ENCODE measurements around the gene ATP10D.
A peak's percentile ranks its signal among the peaks of the same experiment; 100 is the strongest.
"Not testable (repeated sequence)": the region's sequence is repeated elsewhere in the genome, so short reads cannot be mapped to it uniquely, and the experiment has no call there.

Gene ATP10D

GRCh38 chr4:47473141-47473750, 11.8 kb upstream of the ATP10D start:
- Histone ChIP-seq H2AFZ (ENCODE audit: low read depth, low read length) (no peak overlapping the region), H3K36me3 (ENCODE audit: insufficient read depth, low read length) (no peaks in the 10 kb centered on the region), H3K27me3 (ENCODE audit: insufficient read depth, low read length) (peaks cover 5% of the 10 kb centered on the region), H3K9me3 (ENCODE audit: low read length) (no peaks in the 10 kb centered on the region), H3K4me1 (ENCODE audit: insufficient read depth, low read length) (peaks cover 7% of the 10 kb centered on the region), H3K4me3 (ENCODE audit: low read length) (no peak overlapping the region)

DNA sequence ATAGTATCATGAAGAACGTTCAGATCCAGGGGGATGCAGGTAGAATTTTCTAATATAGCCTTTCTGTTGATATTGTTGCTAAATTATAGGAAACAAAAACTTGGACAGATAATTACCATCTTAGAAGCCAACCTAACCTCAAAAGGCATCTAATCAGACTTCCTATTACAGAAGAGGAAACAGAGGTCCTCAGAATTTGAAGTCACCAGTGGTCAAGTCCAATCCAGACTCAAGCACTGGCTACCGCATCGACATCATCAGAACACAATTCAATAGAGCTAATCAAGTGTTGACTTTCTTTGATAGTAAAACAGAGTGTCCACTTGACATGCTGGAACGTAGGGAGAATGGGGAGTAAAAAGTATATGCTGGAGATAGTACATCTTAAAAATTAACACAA, 10.3 kb upstream of the ATP10D start:
- Histone ChIP-seq H2AFZ (ENCODE audit: low read depth, low read length) (no peak overlapping the region), H3K9me3 (ENCODE audit: low read length) (no peaks in the 10 kb centered on the region), H3K4me1 (ENCODE audit: insufficient read depth, low read length) (peaks cover 7% of the 10 kb centered on the region), H3K4me3 (ENCODE audit: low read length) (no peak overlapping the region), H3K36me3 (ENCODE audit: insufficient read depth, low read length) (no peaks in the 10 kb centered on the region), H3K27me3 (ENCODE audit: insufficient read depth, low read length) (peaks cover 5% of the 10 kb centered on the region)

GRCh38 chr4:47475411-47475810, 9.7 kb upstream of the ATP10D start:
- H2AFZ ChIP-seq (ENCODE audit: low read depth, low read length) = no peak overlapping the region
- H3K4me1 ChIP-seq (ENCODE audit: insufficient read depth, low read length) = peaks cover 7% of the 10 kb centered on the region
- H3K9me3 ChIP-seq (ENCODE audit: low read length) = no peaks in the 10 kb centered on the region
- no peaks in the 10 kb centered on the region for H3K36me3 ChIP-seq (ENCODE audit: insufficient read depth, low read length)
- peaks cover 5% of the 10 kb centered on the region for H3K27me3 ChIP-seq (ENCODE audit: insufficient read depth, low read length)
- H3K4me3 ChIP-seq (ENCODE audit: low read length) = no peak overlapping the region

GRCh38 chr4:47478804-47479203, 6.3 kb upstream of the ATP10D start:
- no peaks in the 10 kb centered on the region for H3K9me3 ChIP-seq (ENCODE audit: low read length)
- no peak overlapping the region for H3K4me3 ChIP-seq (ENCODE audit: low read length)
- H3K36me3 ChIP-seq (ENCODE audit: insufficient read depth, low read length) = no peaks in the 10 kb centered on the region
- H3K27me3 ChIP-seq (ENCODE audit: insufficient read depth, low read length) = peaks cover 10% of the 10 kb centered on the region
- H3K4me1 ChIP-seq (ENCODE audit: insufficient read depth, low read length) = peaks cover 4% of the 10 kb centered on the region
- H2AFZ ChIP-seq (ENCODE audit: low read depth, low read length) = no peak overlapping the region

GRCh38 chr4:47482326-47482725, 2.7 kb upstream of the ATP10D start:
- Histone ChIP-seq H2AFZ (ENCODE audit: low read depth, low read length) (no peak overlapping the region), H3K27me3 (ENCODE audit: insufficient read depth, low read length) (peaks cover 13% of the 10 kb centered on the region), H3K4me1 (ENCODE audit: insufficient read depth, low read length) (peaks cover 9% of the 10 kb centered on the region), H3K4me3 (ENCODE audit: low read length) (no peak overlapping the region), H3K36me3 (ENCODE audit: insufficient read depth, low read length) (no peaks in the 10 kb centered on the region), H3K9me3 (ENCODE audit: low read length) (no peaks in the 10 kb centered on the region)

DNA sequence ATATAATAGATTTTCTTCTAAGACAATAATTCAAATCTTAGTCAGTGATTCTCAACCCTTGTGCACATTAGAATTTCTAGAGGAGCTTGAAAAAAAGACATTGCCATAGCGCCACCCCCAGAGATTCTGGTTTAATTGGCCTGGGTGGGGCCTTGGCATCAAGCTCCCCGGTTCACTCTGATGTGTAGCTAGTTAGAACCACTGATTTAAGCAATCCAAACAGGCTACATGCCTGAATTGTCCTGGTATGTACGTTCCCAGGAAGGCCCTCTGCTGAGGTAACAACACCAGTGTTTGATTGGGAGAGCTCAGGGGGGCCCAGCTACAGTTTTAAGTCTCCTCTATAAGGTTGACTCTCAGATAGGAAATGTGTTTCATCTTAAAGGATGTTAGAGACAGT, 1.3 kb upstream of the ATP10D start:
- Histone ChIP-seq H3K4me1 (ENCODE audit: insufficient read depth, low read length) (peaks cover 9% of the 10 kb centered on the region), H2AFZ (ENCODE audit: low read depth, low read length) (no peak overlapping the region), H3K27me3 (ENCODE audit: insufficient read depth, low read length) (peaks cover 13% of the 10 kb centered on the region), H3K36me3 (ENCODE audit: insufficient read depth, low read length) (no peaks in the 10 kb centered on the region), H3K4me3 (ENCODE audit: low read length) (no peak overlapping the region), H3K9me3 (ENCODE audit: low read length) (no peaks in the 10 kb centered on the region)

GRCh38 chr4:47484168-47484567, 907 bp upstream of the ATP10D start:
- Histone ChIP-seq H3K27me3 (ENCODE audit: insufficient read depth, low read length) (peaks cover 13% of the 10 kb centered on the region), H3K9me3 (ENCODE audit: low read length) (no peaks in the 10 kb centered on the region), H3K4me3 (ENCODE audit: low read length) (no peak overlapping the region), H2AFZ (ENCODE audit: low read depth, low read length) (no peak overlapping the region), H3K4me1 (ENCODE audit: insufficient read depth, low read length) (peaks cover 9% of the 10 kb centered on the region), H3K36me3 (ENCODE audit: insufficient read depth, low read length) (no peaks in the 10 kb centered on the region)

GRCh38 chr4:47485768-47486167, 693 bp downstream of the ATP10D start:
- Histone ChIP-seq H2AFZ (ENCODE audit: low read depth, low read length) (peak overlapping the region; percentile 72), H3K4me1 (ENCODE audit: insufficient read depth, low read length) (peaks cover 9% of the 10 kb centered on the region), H3K4me3 (ENCODE audit: low read length) (peak overlapping the region; percentile 54)

DNA sequence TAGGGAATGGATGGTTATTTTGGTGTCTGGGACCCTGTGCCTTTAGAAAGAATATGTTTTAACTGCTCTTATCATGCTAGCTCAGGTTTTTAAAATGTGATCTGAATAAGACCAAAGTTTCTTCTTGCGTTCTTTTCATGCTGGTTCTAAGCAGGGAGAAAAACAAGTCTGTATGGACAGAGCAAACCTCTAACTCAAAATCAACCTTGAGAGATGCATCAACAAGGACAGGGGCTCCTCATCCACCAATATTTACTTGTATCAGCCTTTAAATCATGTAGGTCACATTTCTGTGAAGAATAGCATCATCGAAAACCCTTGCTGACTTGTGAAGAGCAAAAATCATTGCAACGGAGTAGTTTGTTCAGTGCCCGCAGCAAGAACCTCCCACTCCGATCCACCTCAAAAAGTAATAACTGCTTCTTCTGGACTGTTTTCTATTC, 1.2 kb downstream of the ATP10D start:
- Histone ChIP-seq H3K4me3 (ENCODE audit: low read length) (peak overlapping the region; percentile 54), H3K9me3 (ENCODE audit: low read length) (no peaks in the 10 kb centered on the region), H3K4me1 (ENCODE audit: insufficient read depth, low read length) (peaks cover 9% of the 10 kb centered on the region), H3K27me3 (ENCODE audit: insufficient read depth, low read length) (peaks cover 10% of the 10 kb centered on the region), H2AFZ (ENCODE audit: low read depth, low read length) (peak overlapping the region; percentile 72), H3K36me3 (ENCODE audit: insufficient read depth, low read length) (no peaks in the 10 kb centered on the region)

More at GRCh38 chr4:47485768-47486167, 693 bp downstream of the ATP10D start:
- Histone ChIP-seq H3K36me3 (ENCODE audit: insufficient read depth, low read length) (no peaks in the 10 kb centered on the region), H3K27me3 (ENCODE audit: insufficient read depth, low read length) (peaks cover 13% of the 10 kb centered on the region), H3K9me3 (ENCODE audit: low read length) (no peaks in the 10 kb centered on the region)

DNA sequence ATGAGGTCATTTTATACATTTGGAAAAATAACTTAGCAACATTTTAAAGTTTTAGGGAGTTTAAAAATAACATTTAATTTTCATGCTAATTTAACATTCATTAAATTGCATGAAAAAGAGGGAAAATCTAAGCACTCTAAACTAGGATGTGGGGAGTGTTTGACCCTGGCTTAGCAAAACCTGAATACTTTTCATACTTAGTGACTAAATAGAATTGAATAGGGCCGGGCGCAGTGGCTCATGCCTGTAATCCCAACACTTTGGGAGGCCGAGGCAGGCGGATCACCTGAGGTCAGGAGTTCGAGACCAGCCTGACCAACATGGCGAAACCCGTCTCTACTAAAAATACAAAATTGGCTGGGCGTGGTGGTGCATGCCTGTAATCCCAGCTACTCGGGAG, 1.7 kb downstream of the ATP10D start:
- H2AFZ ChIP-seq (ENCODE audit: low read depth, low read length); H3K27me3 ChIP-seq (ENCODE audit: insufficient read depth, low read length); H3K4me3 ChIP-seq (ENCODE audit: low read length); H3K4me1 ChIP-seq (ENCODE audit: insufficient read depth, low read length); H3K9me3 ChIP-seq (ENCODE audit: low read length); H3K36me3 ChIP-seq (ENCODE audit: insufficient read depth, low read length): not testable (repeated sequence)

GRCh38 chr4:47488706-47489105, 3.6 kb downstream of the ATP10D start:
- Histone ChIP-seq H2AFZ (ENCODE audit: low read depth, low read length) (no peak overlapping the region), H3K4me1 (ENCODE audit: insufficient read depth, low read length) (peaks cover 9% of the 10 kb centered on the region), H3K9me3 (ENCODE audit: low read length) (no peaks in the 10 kb centered on the region), H3K36me3 (ENCODE audit: insufficient read depth, low read length) (no peaks in the 10 kb centered on the region), H3K4me3 (ENCODE audit: low read length) (no peak overlapping the region), H3K27me3 (ENCODE audit: insufficient read depth, low read length) (peaks cover 3% of the 10 kb centered on the region)

DNA sequence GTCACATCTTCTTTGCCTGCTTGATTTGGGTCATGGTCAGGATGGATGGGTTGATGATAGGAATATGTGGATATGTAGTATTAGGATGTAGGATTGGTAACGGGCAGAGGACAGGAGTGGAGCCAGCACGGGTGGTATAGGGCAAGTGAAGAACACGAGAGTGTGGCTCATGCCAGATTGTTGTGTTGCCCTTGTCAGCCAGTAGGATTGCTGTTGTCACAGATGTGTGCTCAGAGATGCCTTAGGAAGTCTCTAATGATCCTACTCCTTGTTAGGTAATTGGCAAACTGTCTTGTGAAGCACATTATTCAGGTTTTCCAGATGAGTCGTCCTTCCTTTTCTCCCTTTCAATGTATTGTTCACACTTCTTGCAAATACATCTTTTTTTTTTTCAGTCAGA, 5.5 kb downstream of the ATP10D start:
- no peak overlapping the region for H2AFZ ChIP-seq (ENCODE audit: low read depth, low read length)
- H3K4me3 ChIP-seq (ENCODE audit: low read length) = no peak overlapping the region
- H3K9me3 ChIP-seq (ENCODE audit: low read length) = no peaks in the 10 kb centered on the region
- peaks cover 3% of the 10 kb centered on the region for H3K27me3 ChIP-seq (ENCODE audit: insufficient read depth, low read length)
- peaks cover 7% of the 10 kb centered on the region for H3K4me1 ChIP-seq (ENCODE audit: insufficient read depth, low read length)
- H3K36me3 ChIP-seq (ENCODE audit: insufficient read depth, low read length) = no peaks in the 10 kb centered on the region

DNA sequence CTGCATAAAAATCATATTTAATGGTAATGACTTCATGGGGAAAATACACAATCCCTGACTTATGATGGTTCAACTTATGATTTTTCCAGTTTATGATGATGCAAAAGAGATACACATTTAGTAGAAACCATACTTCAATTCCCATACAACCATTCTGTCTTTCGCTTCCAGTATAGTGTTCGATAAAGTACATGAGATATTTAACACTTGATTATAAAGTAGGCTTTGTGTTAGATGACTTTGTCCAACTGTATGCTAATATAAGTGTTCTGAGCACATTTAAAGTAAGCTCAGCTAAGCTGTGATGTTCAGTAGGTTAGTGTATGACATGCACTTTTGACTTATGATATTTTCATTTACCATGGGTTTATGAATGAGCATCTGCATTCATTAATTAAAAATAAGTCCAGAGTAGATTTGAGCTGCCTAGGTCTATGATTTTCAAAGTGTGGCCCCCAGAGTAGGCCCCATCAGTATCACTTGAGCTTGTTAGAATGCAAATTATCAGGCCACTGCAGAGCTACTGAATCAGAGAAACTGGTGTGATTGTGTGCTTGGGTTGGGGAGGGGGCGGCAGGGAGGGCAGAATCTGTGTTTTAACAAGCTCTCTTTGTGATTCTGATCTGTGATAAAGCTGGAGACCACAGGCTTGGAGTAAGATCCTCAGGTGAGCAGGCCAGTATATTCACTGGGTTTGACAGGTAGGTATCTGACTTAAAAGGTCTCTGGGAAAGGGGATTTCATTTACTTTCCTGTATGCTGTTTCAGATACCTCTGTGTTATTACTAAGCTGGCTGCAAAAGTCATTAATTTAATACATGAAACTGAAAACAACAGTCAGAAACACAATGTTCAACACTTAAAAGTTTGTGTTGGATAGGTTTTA, 8.4 kb downstream of the ATP10D start:
- no peaks in the 10 kb centered on the region for H3K9me3 ChIP-seq (ENCODE audit: low read length)
- no peaks in the 10 kb centered on the region for H3K4me1 ChIP-seq (ENCODE audit: insufficient read depth, low read length)
- H3K27me3 ChIP-seq (ENCODE audit: insufficient read depth, low read length) = no peaks in the 10 kb centered on the region

More for the DNA sequence above, 8.4 kb downstream of the ATP10D start:
- H2AFZ ChIP-seq (ENCODE audit: low read depth, low read length) = no peak overlapping the region
- no peaks in the 10 kb centered on the region for H3K36me3 ChIP-seq (ENCODE audit: insufficient read depth, low read length)
- no peak overlapping the region for H3K4me3 ChIP-seq (ENCODE audit: low read length)
